HepG2 (cell line): Measurements from ENCODE around the gene DDHD1. TPM values are rescaled to one million over a fixed set of nuclear protein-coding genes. Genes with fewer than 3 reads are reported as not detected.
A peak's percentile ranks its signal among the peaks of the same experiment; 100 is the strongest.

Experiments used
- ATAC-seq: fragments of 200-7000 bp; cut with Tn5 transposase; 3 replicates; pipeline ENCODE4 v1.9.1; 2020; ENCODE audit warnings: mild to moderate bottlenecking, moderate library complexity
- BruUV-seq: library from RNA; stranded (reverse); fragments of 400-500 nt; replicated peaks from 2 replicates; lab custom pipeline; 2021; lab: Mats Ljungman, UMichigan
- CTCF ChIA-PET: fragments of 300-600 bp; formaldehyde crosslinking; extraction: SDS; loops from one replicate; lab custom pipeline; 2021; ENCODE audit warnings: low total read pairs, inconsistent platforms, low intra/inter-chr PET ratio; lab: Yijun Ruan, JAX
- POLR2A ChIA-PET: fragments of 350-600 bp; sonication (Branson Sonifier 250); formaldehyde crosslinking; loops from one replicate; lab custom pipeline; 2020; ENCODE audit warnings: antibody characterized with exemption, inconsistent platforms; lab: Yijun Ruan, JAX
- DNase-seq: peaks from one replicate; pipeline ENCODE4 v3.0.0-alpha.2; 2015; ENCODE audit warnings: low spot score
- FAIRE-seq: peaks from 3 replicates; lab custom pipeline; 2011; peaks lifted over from hg19 to GRCh38; lab: Jason Lieb, UNC
- H2AFZ ChIP-seq: one replicate; pipeline ENCODE4 v1.6.1; 2011; ENCODE audit warnings: low read length, inconsistent platforms
- H3K27ac ChIP-seq: fragments of 300-600 bp; 3 replicates; pipeline ENCODE4 v1.8.0; 2011; ENCODE audit warnings: mixed run types, mild to moderate bottlenecking, mixed read lengths, low read length, inconsistent platforms; ENCODE audit not compliant: insufficient read depth; ENCODE audit errors: extremely low read length
- H3K27me3 ChIP-seq, 2 experiments: fragments of 200-600 bp in 1 of 2; 2 replicates in 1 of 2; 3 replicates in 1 of 2; pipeline versions ENCODE4 v1.6.0 to v1.8.0; 2011; ENCODE audit warnings: low read length in 2 of 2, mild to moderate bottlenecking in 2 of 2, moderate library complexity in 2 of 2, inconsistent platforms in 1 of 2; ENCODE audit not compliant: insufficient read depth in 2 of 2, control insufficient read depth in 1 of 2
- H3K36me3 ChIP-seq, 2 experiments: fragments of 200-600 bp in 1 of 2; replicated peaks in 1 of 2; 2 replicates in 1 of 2; 3 replicates in 1 of 2; pipeline versions ENCODE4 v1.5.1 to v1.8.0; 2011; ENCODE audit warnings: low read length in 2 of 2, inconsistent platforms in 1 of 2; ENCODE audit not compliant: insufficient read depth in 2 of 2, control insufficient read depth in 1 of 2
- H3K4me1 ChIP-seq: 2 replicates; pipeline ENCODE4 v1.5.1; 2012; ENCODE audit warnings: low read length, inconsistent platforms; ENCODE audit not compliant: insufficient read depth
- H3K4me2 ChIP-seq: 2 replicates; pipeline ENCODE4 v1.6.0; 2011; ENCODE audit warnings: low read depth, low read length, inconsistent platforms
- H3K4me3 ChIP-seq, 3 experiments: fragments of 200-600 bp in 1 of 3; sonication (generic), shearing (Covaris generic) in 1 of 3; replicated peaks in 1 of 3; 2 replicates each; pipeline ENCODE4 v1.5.1; 2011 to 2016; ENCODE audit warnings: low read length in 3 of 3, inconsistent platforms in 2 of 3, low read depth in 2 of 3, mild to moderate bottlenecking in 2 of 3, control low read depth in 1 of 3, mixed read lengths in 1 of 3; ENCODE audit not compliant: insufficient read depth in 1 of 3
- H3K79me2 ChIP-seq: one replicate; pipeline ENCODE4 v1.6.1; 2011; ENCODE audit warnings: low read length, inconsistent platforms; ENCODE audit not compliant: insufficient read depth
- H3K9ac ChIP-seq: 2 replicates; pipeline ENCODE4 v1.6.0; 2011; ENCODE audit warnings: mild to moderate bottlenecking, low read depth, low read length, inconsistent platforms; ENCODE audit not compliant: insufficient read depth
- H3K9me3 ChIP-seq: 2 replicates; pipeline ENCODE4 v1.5.1; 2012; ENCODE audit warnings: mild to moderate bottlenecking, low read length
- H4K20me1 ChIP-seq: 2 replicates; pipeline ENCODE4 v1.6.0; 2011; ENCODE audit warnings: inconsistent platforms, mild to moderate bottlenecking, low read length, moderate library complexity; ENCODE audit not compliant: insufficient read depth
- CENPBD1 ChIP-seq: sonication (generic); formaldehyde crosslinking; IDR thresholded peaks from 2 replicates; pipeline ENCODE4 v1.8.0; 2022; ENCODE audit warnings: missing genetic modification reagents, low read depth, mild to moderate bottlenecking, borderline replicate concordance
- ELF3 ChIP-seq: IDR thresholded peaks from 2 replicates; pipeline ENCODE4 v1.6.1; 2016; ENCODE audit warnings: missing genetic modification reagents, missing compliant biosample characterization
- FOXA1 ChIP-seq, 2 experiments: fragments of 450-650 bp in 1 of 2; sonication (generic) in 1 of 2; formaldehyde crosslinking in 1 of 2; IDR thresholded peaks; 2 replicates each; pipeline versions ENCODE4 v1.4.0 to v1.6.1; 2016 to 2020; ENCODE audit warnings: missing genetic modification reagents in 1 of 2
- HDAC1 ChIP-seq: sonication (generic); formaldehyde crosslinking; IDR thresholded peaks from 2 replicates; pipeline ENCODE4 v1.5.1; 2020; ENCODE audit warnings: mild to moderate bottlenecking, missing genetic modification reagents
- KDM2A ChIP-seq: sonication (generic); formaldehyde crosslinking; IDR thresholded peaks from 2 replicates; pipeline ENCODE4 v1.4.0; 2020; ENCODE audit warnings: low read depth, missing genetic modification reagents, borderline replicate concordance
- MTA1 ChIP-seq: sonication (generic); formaldehyde crosslinking; IDR thresholded peaks from 2 replicates; pipeline ENCODE4 v1.4.0; 2020; ENCODE audit warnings: missing genetic modification reagents, mild to moderate bottlenecking, borderline replicate concordance
- MYNN ChIP-seq: sonication (generic); formaldehyde crosslinking; IDR thresholded peaks from 2 replicates; pipeline ENCODE4 v1.4.0; 2020; ENCODE audit warnings: mild to moderate bottlenecking, low read depth, missing genetic modification reagents
- TRAFD1 ChIP-seq: sonication (generic); formaldehyde crosslinking; IDR thresholded peaks from 2 replicates; pipeline ENCODE4 v1.5.1; 2020; ENCODE audit warnings: missing genetic modification reagents, mild to moderate bottlenecking, borderline replicate concordance
- ZBTB38 ChIP-seq: sonication (generic); formaldehyde crosslinking; IDR thresholded peaks from 2 replicates; pipeline ENCODE4 v1.5.1; 2020; ENCODE audit warnings: mild to moderate bottlenecking, missing genetic modification reagents
- ZNF232 ChIP-seq: sonication (generic); formaldehyde crosslinking; IDR thresholded peaks from 2 replicates; pipeline ENCODE4 v1.4.0; 2020; ENCODE audit warnings: missing genetic modification reagents, borderline replicate concordance
- ZNF570 ChIP-seq: sonication (generic); formaldehyde crosslinking; IDR thresholded peaks from 2 replicates; pipeline ENCODE4 v1.4.0; 2020; ENCODE audit warnings: mild to moderate bottlenecking, missing genetic modification reagents, borderline replicate concordance
- ZNF766 ChIP-seq: sonication (generic); formaldehyde crosslinking; IDR thresholded peaks from 2 replicates; pipeline ENCODE4 v1.5.0; 2020; ENCODE audit warnings: missing genetic modification reagents, borderline replicate concordance
- WGBS: methylation state at CpG from one replicate; pipeline ENCODE4 v1.1.6; 2017; ENCODE audit warnings: low lambda C conversion rate; 5-methylcytosine and 5-hydroxymethylcytosine counted together
- in situ Hi-C: cut with HindIII; loops from 2 replicates; pipeline ENCODE4 v1.10.0; 2017; ENCODE audit warnings: low pct_unique_long_range_greater_than_20kb; ENCODE audit not compliant: extremely low pct_ligation_motif_present
- intact Hi-C: fragments of 100-400 bp; cut with micrococcal nuclease; formaldehyde crosslinking; loops from one replicate; pipeline ENCODE4 v1.10.0; 2022; ENCODE audit not compliant: unreplicated experiment
- polyA plus RNA-seq, 8 experiments: library from polyadenylated mRNA; depleted of rRNA in 3 of 8; stranded (reverse) in 7 of 8; unstranded in 1 of 8; fragments of >200 nt; fragmentation: Illumina TruSeq in 4 of 8; extraction: Trizol in 4 of 8; gene quantifications; 2 replicates each; pipeline versions ENCODE4 v1.2.1 to v1.2.3, GENCODE V29; 2011 to 2016; ENCODE audit warnings: low read depth in 4 of 8, missing spikeins in 1 of 8, mixed read lengths in 1 of 8; ENCODE audit not compliant: insufficient read depth in 1 of 8
- total RNA-seq, 5 experiments: library from RNA; depleted of rRNA; stranded (reverse); fragments of >200 nt; fragmentation: Illumina TruSeq; extraction: Trizol; gene quantifications; 2 replicates each; pipeline ENCODE4 v1.2.3, GENCODE V29; 2016; ENCODE audit warnings: low read depth in 1 of 5
- TF ChIP-seq, protein P1 (sequence below): sonication (generic); formaldehyde crosslinking; IDR thresholded peaks from 2 replicates; pipeline ENCODE4 v1.4.0; 2020; ENCODE audit warnings: missing genetic modification reagents; ENCODE audit errors: not compliant biosample characterization
- TF ChIP-seq, protein P2 (sequence below): sonication (generic); formaldehyde crosslinking; IDR thresholded peaks from 2 replicates; pipeline ENCODE4 v1.4.0; 2020; ENCODE audit warnings: mild to moderate bottlenecking, low read depth, missing genetic modification reagents
- TF ChIP-seq, protein P3 (sequence below): sonication (generic); formaldehyde crosslinking; IDR thresholded peaks from 2 replicates; pipeline ENCODE4 v1.5.0; 2020; ENCODE audit warnings: missing genetic modification reagents

The DDHD1 gene
- total and polyA plus RNA-seq, 2 of the 13 experiments (the other 11 are each of a cell fraction or from before 2014, with no cell fraction given) = 4.6 to 8.3 TPM

- CTCF ChIA-PET = no interaction called here
- DNase-seq = peak; percentile 29
- peaks cover 33% of the 10 kb centered on the region for H3K79me2 ChIP-seq
- peak overlapping the region; percentile 70 for H3K9ac ChIP-seq
- POLR2A ChIA-PET = interaction anchor here (1.5 kb wide), 1 partner anchor 127 kb away, joined by 3 read pairs; no protein-coding TSS in a partner anchor
- H3K27ac ChIP-seq = no peak overlapping the region
- ATAC-seq = peak; percentile 62
- FAIRE-seq = no peak
- BruUV-seq = no TSS peak
- H4K20me1 ChIP-seq = peaks cover 8% of the 10 kb centered on the region; the same call in 1 of the 2 replicates
- H3K9me3 ChIP-seq = no peaks in the 10 kb centered on the region
- peaks cover 51% of the 10 kb centered on the region for H3K4me1 ChIP-seq
- no peaks in the 10 kb centered on the region for H3K27me3 ChIP-seq
- in situ Hi-C loops (no loop called here), intact Hi-C loops (no loop called here)
- 3% methylated on average over 19 of the region's 25 CpGs for WGBS
- H3K4me3 ChIP-seq = peak overlapping the region; percentile 82 to 87 (median 87)
- H3K36me3 ChIP-seq = no peaks in the 10 kb centered on the region
- H3K4me2 ChIP-seq = peak overlapping the region; percentile 80
- no peak overlapping the region for H2AFZ ChIP-seq
- no peak; the same call in 1 of the 2 replicates for TF ChIP-seq HDAC1 (CRISPR knock-in tag)
- no peak for TF ChIP-seq MTA1 (CRISPR knock-in tag)
- no peak for TF ChIP-seq TRAFD1 (CRISPR knock-in tag)
- TF ChIP-seq KDM2A (CRISPR knock-in tag) = 0 out of 2 replicates have a peak, but pooled peaks have one; percentile 36
- TF ChIP-seq MYNN (CRISPR knock-in tag) = no peak
- peak; percentile 48; the same call in 1 of the 2 replicates for TF ChIP-seq ZNF232
- TF ChIP-seq, protein P1, sequence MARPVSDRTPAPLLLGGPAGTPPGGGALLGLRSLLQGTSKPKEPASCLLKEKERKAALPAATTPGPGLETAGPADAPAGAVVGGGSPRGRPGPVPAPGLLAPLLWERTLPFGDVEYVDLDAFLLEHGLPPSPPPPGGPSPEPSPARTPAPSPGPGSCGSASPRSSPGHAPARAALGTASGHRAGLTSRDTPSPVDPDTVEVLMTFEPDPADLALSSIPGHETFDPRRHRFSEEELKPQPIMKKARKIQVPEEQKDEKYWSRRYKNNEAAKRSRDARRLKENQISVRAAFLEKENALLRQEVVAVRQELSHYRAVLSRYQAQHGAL (CRISPR knock-in tag) = no peak
- TF ChIP-seq ELF3 (CRISPR knock-in tag) = no peak
- TF ChIP-seq, protein P2, sequence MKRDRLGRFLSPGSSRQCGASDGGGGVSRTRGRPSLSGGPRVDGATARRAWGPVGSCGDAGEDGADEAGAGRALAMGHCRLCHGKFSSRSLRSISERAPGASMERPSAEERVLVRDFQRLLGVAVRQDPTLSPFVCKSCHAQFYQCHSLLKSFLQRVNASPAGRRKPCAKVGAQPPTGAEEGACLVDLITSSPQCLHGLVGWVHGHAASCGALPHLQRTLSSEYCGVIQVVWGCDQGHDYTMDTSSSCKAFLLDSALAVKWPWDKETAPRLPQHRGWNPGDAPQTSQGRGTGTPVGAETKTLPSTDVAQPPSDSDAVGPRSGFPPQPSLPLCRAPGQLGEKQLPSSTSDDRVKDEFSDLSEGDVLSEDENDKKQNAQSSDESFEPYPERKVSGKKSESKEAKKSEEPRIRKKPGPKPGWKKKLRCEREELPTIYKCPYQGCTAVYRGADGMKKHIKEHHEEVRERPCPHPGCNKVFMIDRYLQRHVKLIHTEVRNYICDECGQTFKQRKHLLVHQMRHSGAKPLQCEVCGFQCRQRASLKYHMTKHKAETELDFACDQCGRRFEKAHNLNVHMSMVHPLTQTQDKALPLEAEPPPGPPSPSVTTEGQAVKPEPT (CRISPR knock-in tag) = no peak
- TF ChIP-seq FOXA1 (IDR thresholded peaks at IDR 0.05) = no peak
- TF ChIP-seq FOXA1 (CRISPR knock-in tag; IDR thresholded peaks at IDR 0.05) = no peak
- TF ChIP-seq, protein P3, sequence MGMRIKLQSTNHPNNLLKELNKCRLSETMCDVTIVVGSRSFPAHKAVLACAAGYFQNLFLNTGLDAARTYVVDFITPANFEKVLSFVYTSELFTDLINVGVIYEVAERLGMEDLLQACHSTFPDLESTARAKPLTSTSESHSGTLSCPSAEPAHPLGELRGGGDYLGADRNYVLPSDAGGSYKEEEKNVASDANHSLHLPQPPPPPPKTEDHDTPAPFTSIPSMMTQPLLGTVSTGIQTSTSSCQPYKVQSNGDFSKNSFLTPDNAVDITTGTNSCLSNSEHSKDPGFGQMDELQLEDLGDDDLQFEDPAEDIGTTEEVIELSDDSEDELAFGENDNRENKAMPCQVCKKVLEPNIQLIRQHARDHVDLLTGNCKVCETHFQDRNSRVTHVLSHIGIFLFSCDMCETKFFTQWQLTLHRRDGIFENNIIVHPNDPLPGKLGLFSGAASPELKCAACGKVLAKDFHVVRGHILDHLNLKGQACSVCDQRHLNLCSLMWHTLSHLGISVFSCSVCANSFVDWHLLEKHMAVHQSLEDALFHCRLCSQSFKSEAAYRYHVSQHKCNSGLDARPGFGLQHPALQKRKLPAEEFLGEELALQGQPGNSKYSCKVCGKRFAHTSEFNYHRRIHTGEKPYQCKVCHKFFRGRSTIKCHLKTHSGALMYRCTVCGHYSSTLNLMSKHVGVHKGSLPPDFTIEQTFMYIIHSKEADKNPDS (CRISPR knock-in tag) = 0 out of 2 replicates have a peak, but pooled peaks have one; percentile 50
- 0 out of 2 replicates have a peak, but pooled peaks have one; percentile 16 for TF ChIP-seq ZBTB38
- no peak for TF ChIP-seq ZNF570 (CRISPR knock-in tag)
- TF ChIP-seq ZNF766 (CRISPR knock-in tag) = 0 out of 2 replicates have a peak, but pooled peaks have one; percentile 69
- TF ChIP-seq CENPBD1 (CRISPR knock-in tag) = no peak
Measured at GRCh38 chr14:53151523-53152183, 1.5 kb downstream of the DDHD1 start.
